ENCODE results near the gene IP6K2. TPM values are rescaled to one million over a fixed set of nuclear protein-coding genes. Genes with fewer than 3 reads are reported as not detected.

IP6K2 gene
- total RNA-seq, 4 donors from 2014 or later: 45.6 to 91.7 (median 78.0) TPM

- TF ChIP-seq POLR2A (IDR thresholded peaks at IDR 0.05): no peak
- TF ChIP-seq, protein P1, sequence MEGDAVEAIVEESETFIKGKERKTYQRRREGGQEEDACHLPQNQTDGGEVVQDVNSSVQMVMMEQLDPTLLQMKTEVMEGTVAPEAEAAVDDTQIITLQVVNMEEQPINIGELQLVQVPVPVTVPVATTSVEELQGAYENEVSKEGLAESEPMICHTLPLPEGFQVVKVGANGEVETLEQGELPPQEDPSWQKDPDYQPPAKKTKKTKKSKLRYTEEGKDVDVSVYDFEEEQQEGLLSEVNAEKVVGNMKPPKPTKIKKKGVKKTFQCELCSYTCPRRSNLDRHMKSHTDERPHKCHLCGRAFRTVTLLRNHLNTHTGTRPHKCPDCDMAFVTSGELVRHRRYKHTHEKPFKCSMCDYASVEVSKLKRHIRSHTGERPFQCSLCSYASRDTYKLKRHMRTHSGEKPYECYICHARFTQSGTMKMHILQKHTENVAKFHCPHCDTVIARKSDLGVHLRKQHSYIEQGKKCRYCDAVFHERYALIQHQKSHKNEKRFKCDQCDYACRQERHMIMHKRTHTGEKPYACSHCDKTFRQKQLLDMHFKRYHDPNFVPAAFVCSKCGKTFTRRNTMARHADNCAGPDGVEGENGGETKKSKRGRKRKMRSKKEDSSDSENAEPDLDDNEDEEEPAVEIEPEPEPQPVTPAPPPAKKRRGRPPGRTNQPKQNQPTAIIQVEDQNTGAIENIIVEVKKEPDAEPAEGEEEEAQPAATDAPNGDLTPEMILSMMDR (IDR thresholded peaks at IDR 0.05): no peak
- H3K27me3 ChIP-seq: no peaks in the 10 kb centered on the region
- no peaks in the 10 kb centered on the region for H3K9me3 ChIP-seq
- no peak overlapping the region for H3K27ac ChIP-seq
- intact Hi-C loops (cut with DNase I; ENCODE audit: low total_unique reads): no loop called here
- H3K36me3 ChIP-seq: no peaks in the 10 kb centered on the region
- H3K4me1 ChIP-seq: peaks cover 0 to 10% of the 10 kb centered on the region in 2 donors
- DNase-seq: no peak
- no peak overlapping the region for H3K4me3 ChIP-seq
These were observed 37.3 kb downstream of the IP6K2 start for GRCh38 chr3:48679411-48680391.

GRCh38 chr3:48678566-48679380, 38.2 kb downstream of the IP6K2 start:
- intact Hi-C loops (cut with DNase I; ENCODE audit: low total_unique reads): no loop called here

GRCh38 chr3:48678056-48678455, 39.0 kb downstream of the IP6K2 start:
- intact Hi-C loops (cut with DNase I; ENCODE audit: low total_unique reads): no loop called here
- Histone ChIP-seq H3K4me3 (no peak overlapping the region), H3K9me3 (no peaks in the 10 kb centered on the region), H3K4me1 (peaks cover 0 to 4% of the 10 kb centered on the region in 2 donors), H3K27me3 (no peaks in the 10 kb centered on the region), H3K36me3 (no peaks in the 10 kb centered on the region), H3K27ac (no peak overlapping the region)
- no peak for TF ChIP-seq POLR2A (IDR thresholded peaks at IDR 0.05)
- TF ChIP-seq, protein P1 (IDR thresholded peaks at IDR 0.05): no peak
- DNase-seq: no peak

More at GRCh38 chr3:48678566-48679380, 38.2 kb downstream of the IP6K2 start:
- TF ChIP-seq POLR2A (IDR thresholded peaks at IDR 0.05): no peak
- TF ChIP-seq, protein P1 (IDR thresholded peaks at IDR 0.05): no peak
- Histone ChIP-seq H3K4me3 (no peak overlapping the region), H3K4me1 (peaks cover 0 to 10% of the 10 kb centered on the region in 2 donors), H3K9me3 (no peaks in the 10 kb centered on the region), H3K36me3 (no peaks in the 10 kb centered on the region), H3K27me3 (no peaks in the 10 kb centered on the region), H3K27ac (no peak overlapping the region)
- no peak for DNase-seq

- Histone ChIP-seq H3K4me1 (no peaks in the 10 kb centered on the region), H3K9me3 (no peaks in the 10 kb centered on the region), H3K4me3 (no peak overlapping the region), H3K36me3 (no peaks in the 10 kb centered on the region), H3K27ac (no peak overlapping the region), H3K27me3 (no peaks in the 10 kb centered on the region)
- intact Hi-C loops (cut with DNase I; ENCODE audit: low total_unique reads): no loop called here
- DNase-seq: no peak
- TF ChIP-seq, protein P1 (IDR thresholded peaks at IDR 0.05): no peak
- no peak for TF ChIP-seq POLR2A (IDR thresholded peaks at IDR 0.05)
These were observed 42.5 kb downstream of the IP6K2 start for GRCh38 chr3:48674505-48674904.
